Natural killer cell (primary cell): Measurements from ENCODE around the gene SBNO1. TPM values are rescaled to one million over a fixed set of nuclear protein-coding genes. Genes with fewer than 3 reads are reported as not detected.

ENCODE experiments used
- ATAC-seq, 3 donors: fragments of 150-1000 bp in 2 of 3; fragments of 200-7000 bp in 1 of 3; cut with Tn5 transposase; 1 replicate in 1 of 3; 2 replicates in 2 of 3; pipeline ENCODE4 v1.10.0; 2021; ENCODE audit warnings: mild to moderate bottlenecking in 2 of 3, moderate library complexity in 2 of 3
- DNase-seq, 2 donors: peaks; one replicate each; pipeline versions ENCODE4 v3.0.0 to v3.0.0-alpha.2; 2013 to 2021; ENCODE audit warnings: mixed read lengths in 1 of 2
- H3K27ac ChIP-seq: one replicate; pipeline ENCODE4 v1.5.1; 2013; ENCODE audit warnings: mild to moderate bottlenecking, low read length
- H3K27me3 ChIP-seq: one replicate; pipeline ENCODE4 v1.6.1; 2013; ENCODE audit warnings: low read length; ENCODE audit not compliant: control insufficient read depth, insufficient read depth
- H3K36me3 ChIP-seq: one replicate; pipeline ENCODE4 v1.6.1; 2013; ENCODE audit warnings: low read length; ENCODE audit not compliant: control insufficient read depth, insufficient read depth
- H3K4me1 ChIP-seq: one replicate; pipeline ENCODE4 v1.6.1; 2013; ENCODE audit warnings: low read length; ENCODE audit not compliant: control insufficient read depth, insufficient read depth
- H3K4me3 ChIP-seq: one replicate; pipeline ENCODE4 v1.5.1; 2013; ENCODE audit warnings: low read length
- H3K9me3 ChIP-seq: one replicate; pipeline ENCODE4 v1.6.1; 2013; ENCODE audit warnings: low read length; ENCODE audit not compliant: control insufficient read depth, insufficient read depth
- H3K27ac Mint-ChIP-seq, 2 donors: one replicate each; pipeline ENCODE4 v1.8.0; 2022; ENCODE audit warnings: mild to moderate bottlenecking in 2 of 2, mixed read lengths in 2 of 2, moderate library complexity in 1 of 2
- H3K27me3 Mint-ChIP-seq, 2 donors: one replicate each; pipeline ENCODE4 v1.8.0; 2022; ENCODE audit warnings: low read depth in 2 of 2, mixed read lengths in 2 of 2
- H3K36me3 Mint-ChIP-seq: one replicate; pipeline ENCODE4 v1.8.0; 2022; ENCODE audit warnings: mixed read lengths
- H3K4me1 Mint-ChIP-seq, 2 donors: one replicate each; pipeline ENCODE4 v1.8.0; 2022; ENCODE audit warnings: mixed read lengths in 2 of 2
- H3K4me3 Mint-ChIP-seq: one replicate; pipeline ENCODE4 v1.8.0; 2022; ENCODE audit warnings: mild to moderate bottlenecking, moderate library complexity, mixed read lengths
- H3K9me3 Mint-ChIP-seq, 2 donors: one replicate each; pipeline ENCODE4 v1.8.0; 2022; ENCODE audit warnings: mixed read lengths in 2 of 2
- WGBS: methylation state at CpG from one replicate; pipeline ENCODE4 v1.1.7; 2013; ENCODE audit warnings: missing lambda C conversion rate; ENCODE audit not compliant: insufficient coverage; 5-methylcytosine and 5-hydroxymethylcytosine counted together
- intact Hi-C: fragments of 100-400 bp; cut with micrococcal nuclease; formaldehyde crosslinking; loops from one replicate; pipeline ENCODE4 v1.14.2; 2022
- total RNA-seq, 4 donors: library from RNA; stranded (reverse); fragments of 120-200 nt in 1 of 4; gene quantifications; one replicate each; pipeline versions ENCODE4 v1.2.3 to v1.2.4, GENCODE V29; 2013 to 2022
- TF ChIP-seq, protein P1 (sequence below): fragments of 200-600 bp; IDR thresholded peaks from one replicate; pipeline ENCODE4 v1.8.0; 2022; ENCODE audit warnings: antibody characterized with exemption

SBNO1 gene
- total RNA-seq, 3 donors from 2014 or later (not counting 1 experiment from before 2014, with no cell fraction given), result 30.7 to 40.3 (median 34.3) TPM

DNA sequence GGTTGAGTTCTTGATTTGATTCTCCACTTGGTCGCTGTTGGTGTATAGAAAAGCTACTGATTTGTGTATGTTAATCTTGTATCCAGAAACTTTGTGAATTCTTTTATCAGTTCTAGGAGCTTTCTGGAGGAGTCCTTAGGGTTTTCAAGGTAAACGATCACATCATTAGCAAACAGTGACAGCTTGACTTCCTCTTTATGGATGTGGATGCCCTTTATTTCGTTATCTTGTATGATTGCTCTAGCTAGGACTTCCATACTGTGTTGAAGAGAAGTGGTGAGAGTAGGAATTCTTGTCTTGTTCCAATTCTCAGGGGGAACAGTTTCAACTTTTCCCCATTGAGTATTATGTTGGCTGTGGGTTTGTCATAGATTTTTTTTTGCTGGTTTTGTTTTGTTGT is 119.0 kb downstream of the SBNO1 start:
- Histone ChIP-seq H3K27ac (no peak overlapping the region), H3K27me3 (no peaks in the 10 kb centered on the region), H3K36me3 (peaks cover 5% of the 10 kb centered on the region), H3K4me1 (peaks cover 8% of the 10 kb centered on the region), H3K4me3 (no peak overlapping the region), H3K9me3 (no peaks in the 10 kb centered on the region)
- H3K4me3 Mint-ChIP-seq, result no peak overlapping the region
- WGBS, result 91% methylated on average over 3 of the region's 3 CpGs
- TF ChIP-seq, protein P1, sequence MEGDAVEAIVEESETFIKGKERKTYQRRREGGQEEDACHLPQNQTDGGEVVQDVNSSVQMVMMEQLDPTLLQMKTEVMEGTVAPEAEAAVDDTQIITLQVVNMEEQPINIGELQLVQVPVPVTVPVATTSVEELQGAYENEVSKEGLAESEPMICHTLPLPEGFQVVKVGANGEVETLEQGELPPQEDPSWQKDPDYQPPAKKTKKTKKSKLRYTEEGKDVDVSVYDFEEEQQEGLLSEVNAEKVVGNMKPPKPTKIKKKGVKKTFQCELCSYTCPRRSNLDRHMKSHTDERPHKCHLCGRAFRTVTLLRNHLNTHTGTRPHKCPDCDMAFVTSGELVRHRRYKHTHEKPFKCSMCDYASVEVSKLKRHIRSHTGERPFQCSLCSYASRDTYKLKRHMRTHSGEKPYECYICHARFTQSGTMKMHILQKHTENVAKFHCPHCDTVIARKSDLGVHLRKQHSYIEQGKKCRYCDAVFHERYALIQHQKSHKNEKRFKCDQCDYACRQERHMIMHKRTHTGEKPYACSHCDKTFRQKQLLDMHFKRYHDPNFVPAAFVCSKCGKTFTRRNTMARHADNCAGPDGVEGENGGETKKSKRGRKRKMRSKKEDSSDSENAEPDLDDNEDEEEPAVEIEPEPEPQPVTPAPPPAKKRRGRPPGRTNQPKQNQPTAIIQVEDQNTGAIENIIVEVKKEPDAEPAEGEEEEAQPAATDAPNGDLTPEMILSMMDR, result no peak
- intact Hi-C loops, result no loop called here
- H3K9me3 Mint-ChIP-seq, result no peaks in the 10 kb centered on the region
- H3K4me1 Mint-ChIP-seq, result peaks cover 54% of the 10 kb centered on the region in 2 donors
- DNase-seq (no peak), ATAC-seq (no peak)
- no peaks in the 10 kb centered on the region for H3K27me3 Mint-ChIP-seq
- peak overlapping the region; percentile 19 to 69 for H3K27ac Mint-ChIP-seq
- no peaks in the 10 kb centered on the region for H3K36me3 Mint-ChIP-seq

DNA sequence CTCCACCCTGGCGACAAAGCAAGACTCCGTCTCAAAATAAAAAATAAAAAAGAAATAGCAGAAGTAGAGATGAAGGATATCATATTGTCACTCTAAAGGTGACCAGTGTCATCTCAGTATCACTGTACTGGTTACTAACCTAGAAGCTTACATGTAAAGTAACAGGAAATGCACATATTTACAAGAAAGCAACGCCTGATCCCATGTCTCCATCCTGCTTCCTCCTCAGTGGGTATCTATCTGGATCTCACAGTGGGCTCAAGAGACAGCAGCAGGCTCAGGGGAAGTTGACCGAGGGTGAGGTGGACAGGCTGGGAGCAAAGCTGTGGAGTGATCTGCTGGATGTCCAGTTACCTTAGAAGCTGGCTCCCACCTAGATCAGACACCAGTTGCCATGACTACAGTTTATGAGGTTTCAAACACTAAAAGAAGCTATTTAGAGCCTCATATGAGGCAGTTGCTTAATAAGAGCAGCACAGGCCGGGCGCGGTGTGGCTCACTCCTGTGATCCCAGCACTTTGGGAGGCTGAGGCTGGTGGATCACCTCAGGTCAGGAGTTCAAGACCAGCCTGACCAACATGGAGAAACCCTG is 120.9 kb downstream of the SBNO1 start:
- Mint-ChIP-seq H3K27me3 (no peaks in the 10 kb centered on the region), H3K9me3 (no peaks in the 10 kb centered on the region), H3K4me1 (peaks cover 42 to 44% of the 10 kb centered on the region in 2 donors), H3K27ac (peak overlapping the region in 1 of 2 donors; percentile 53), H3K4me3 (no peak overlapping the region), H3K36me3 (no peaks in the 10 kb centered on the region)
- TF ChIP-seq, protein P1, result no peak
- no peaks in the 10 kb centered on the region for H3K9me3 ChIP-seq
- WGBS, result 77% methylated on average over 7 of the region's 7 CpGs
- H3K27ac ChIP-seq, result no peak overlapping the region
- H3K4me3 ChIP-seq, result no peak overlapping the region
- ATAC-seq (no peak), DNase-seq (no peak)
- H3K27me3 ChIP-seq, result no peaks in the 10 kb centered on the region
- peaks cover 3% of the 10 kb centered on the region for H3K4me1 ChIP-seq
- intact Hi-C loops, result no loop called here
- peaks cover 10% of the 10 kb centered on the region for H3K36me3 ChIP-seq

DNA sequence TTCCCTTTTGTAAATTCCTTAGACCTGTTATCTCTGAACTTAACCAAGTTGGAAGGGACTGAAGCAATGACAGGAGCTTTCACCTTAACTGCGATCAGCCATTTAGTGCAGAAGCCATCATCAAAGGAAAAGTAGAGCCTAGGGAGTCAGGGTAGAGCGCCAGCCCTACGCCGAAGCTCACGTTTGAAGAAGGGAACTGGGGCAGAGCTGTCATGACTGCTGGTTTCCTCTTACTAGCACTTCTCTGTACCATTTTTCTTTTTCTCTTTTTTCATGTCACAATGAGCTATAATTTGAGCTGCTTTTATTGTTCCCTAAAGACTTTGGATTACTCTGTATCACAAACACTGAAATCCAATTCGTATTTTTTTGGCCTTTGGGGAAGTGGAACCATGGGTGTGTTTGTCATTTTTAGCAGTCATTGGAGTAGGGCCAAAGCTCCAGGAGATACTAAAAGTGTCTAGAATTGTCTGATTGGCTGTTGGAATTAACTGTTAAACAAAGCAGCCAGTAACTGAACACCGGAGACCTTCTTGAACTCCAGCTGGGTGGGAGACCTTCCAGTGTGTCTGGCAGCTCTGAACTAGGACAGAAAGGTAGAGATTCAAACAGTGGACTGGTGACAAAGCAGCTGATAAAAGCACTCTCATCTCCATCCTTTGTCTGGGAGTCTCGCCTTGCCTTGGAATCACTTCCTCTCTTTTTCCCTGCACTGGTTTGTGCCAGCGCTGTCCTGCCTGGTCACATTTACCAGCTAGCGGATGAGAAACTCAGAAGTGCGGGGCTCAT is 122.3 kb downstream of the SBNO1 start:
- Mint-ChIP-seq H3K4me1 (peaks cover 38 to 39% of the 10 kb centered on the region in 2 donors), H3K27me3 (no peaks in the 10 kb centered on the region), H3K27ac (peak overlapping the region; percentile 55 to 75), H3K9me3 (no peaks in the 10 kb centered on the region), H3K4me3 (no peak overlapping the region), H3K36me3 (no peaks in the 10 kb centered on the region)
- intact Hi-C loops, result no loop called here
- Histone ChIP-seq H3K27me3 (no peaks in the 10 kb centered on the region), H3K4me1 (peaks cover 9% of the 10 kb centered on the region), H3K9me3 (no peaks in the 10 kb centered on the region), H3K27ac (no peak overlapping the region), H3K4me3 (no peak overlapping the region), H3K36me3 (peaks cover 10% of the 10 kb centered on the region)
- ATAC-seq (no peak), DNase-seq (peak in 1 of 2 donors; percentile 58)
- WGBS, result 40% methylated on average over 11 of the region's 11 CpGs
- TF ChIP-seq, protein P1, result no peak

Other genes with a start within 250 kb of the SBNO1 start
- 10 to 100 TPM; 38.9 to 94.6 (median 42.5) TPM for gene PITPNM2, start 213.8 kb downstream of the SBNO1 start, total RNA-seq
- gene MPHOSPH9, start 131.7 kb downstream of the SBNO1 start, total RNA-seq, result 100 to 1,000 TPM in 2 of 3 donors, 10 to 100 TPM in 1; 97.6 to 114 (median 109) TPM
- 10 to 100 TPM; 16.2 to 18.5 (median 17.0) TPM for gene MTRFR, start 131.4 kb downstream of the SBNO1 start, total RNA-seq
- gene CDK2AP1, start 93.0 kb downstream of the SBNO1 start, total RNA-seq, result 10 to 100 TPM in 2 of 3 donors, 1 to 10 TPM in 1; 8.2 to 13.3 (median 11.6) TPM
- gene KMT5A, start 19.3 kb upstream of the SBNO1 start, total RNA-seq, result 10 to 100 TPM; 24.9 to 50.2 (median 48.7) TPM
- gene RILPL2, start 71.8 kb upstream of the SBNO1 start, total RNA-seq, result 1 to 10 TPM; 3.6 to 5.5 (median 4.4) TPM
- gene SNRNP35, start 93.3 kb upstream of the SBNO1 start, total RNA-seq, result 10 to 100 TPM; 25.6 to 34.8 (median 28.7) TPM
- 1 to 10 TPM; 1.3 to 2.7 (median 1.5) TPM for gene RILPL1, start 168.9 kb upstream of the SBNO1 start, total RNA-seq
- gene TMED2, start 219.7 kb upstream of the SBNO1 start, total RNA-seq, result 100 to 1,000 TPM; 107 to 134 (median 113) TPM
- 10 to 100 TPM; 25.9 to 42.7 (median 41.5) TPM for gene DDX55, start 237.3 kb upstream of the SBNO1 start, total RNA-seq